Sigmoid colon (tissue), 4 donors: ENCODE data around the gene SPACA9.

Experiments used
- CTCF ChIP-seq, 4 experiments: fragments of 450-650 bp in 3 of 4; fragments of 200-600 bp in 1 of 4; IDR thresholded peaks; one replicate each; pipeline ENCODE4 v1.5.1; 2016 to 2019; ENCODE audit warnings: antibody characterized with exemption in 4 of 4, mild to moderate bottlenecking in 3 of 4, moderate library complexity in 2 of 4
- POLR2A ChIP-seq, 2 donors: fragments of 450-650 bp; IDR thresholded peaks; one replicate each; pipeline ENCODE4 v1.6.1; 2016; ENCODE audit warnings: antibody characterized with exemption in 2 of 2, mild to moderate bottlenecking in 2 of 2, moderate library complexity in 2 of 2
- POLR2AphosphoS5 ChIP-seq, 4 donors: sonication (generic); formaldehyde crosslinking; IDR thresholded peaks; one replicate each; pipeline ENCODE4 v1.6.1; 2017; ENCODE audit warnings: antibody characterized with exemption in 4 of 4

GRCh38 chr9:132937463-132937901 is 58.8 kb downstream of the SPACA9 start:
- TF ChIP-seq CTCF (IDR thresholded peaks at IDR 0.05) (no peak), POLR2A (IDR thresholded peaks at IDR 0.05) (no peak), POLR2AphosphoS5 (IDR thresholded peaks at IDR 0.05) (no peak)
